ENCODE measurements around the gene SGTA. TPM values are rescaled to one million over a fixed set of nuclear protein-coding genes. Genes with fewer than 3 reads are reported as not detected.

Gene SGTA
- total and polyA plus RNA-seq, 2 experiments from 2014 or later: 71.6 to 102 TPM

GRCh38 chr19:2777952-2778683, 5.0 kb downstream of the SGTA start:
- H3K36me3 Mint-ChIP-seq (ENCODE audit: low read depth): peaks cover 27% of the 10 kb centered on the region
- Histone ChIP-seq H3K9me2 (ENCODE audit: insufficient read depth) (no peaks in the 10 kb centered on the region), H3K36me3 (ENCODE audit: insufficient read depth) (no peaks in the 10 kb centered on the region), H3K79me2 (replicated peaks; ENCODE audit: insufficient read depth) (peaks cover 92% of the 10 kb centered on the region), H3K27ac (ENCODE audit: low read depth) (no peak overlapping the region), H4K20me1 (replicated peaks; ENCODE audit: insufficient read depth) (peaks cover 77% of the 10 kb centered on the region), H2AFZ (no peak overlapping the region), H3K27me3 (ENCODE audit: insufficient read depth) (no peaks in the 10 kb centered on the region), H3K4me2 (no peak overlapping the region), H3K4me1 (ENCODE audit: insufficient read depth) (peaks cover 7% of the 10 kb centered on the region; the same call in 1 of the 2 replicates), H3F3A (replicated peaks; ENCODE audit: low read depth) (no peaks in the 10 kb centered on the region), H3K4me3 (no peak overlapping the region)
- TF ChIP-seq POLR2AphosphoS5 (IDR thresholded peaks at IDR 0.05; ENCODE audit: low read depth) (no peak), JUNB (IDR thresholded peaks at IDR 0.05; ENCODE audit: unreplicated experiment) (no peak), EZH2phosphoT487 (IDR thresholded peaks at IDR 0.05; ENCODE audit: unreplicated experiment) (no peak), ETS1 (IDR thresholded peaks at IDR 0.05) (no peak), EZH2 (IDR thresholded peaks at IDR 0.05; ENCODE audit: low read depth, unreplicated experiment) (no peak), CTCF (conservative IDR thresholded peaks at IDR 0.05; ENCODE audit: low read depth in 2 of 2) (no peak), REST (IDR thresholded peaks at IDR 0.05; ENCODE audit: unreplicated experiment) (no peak), ZNF114 (CRISPR knock-in tag; IDR thresholded peaks at IDR 0.05) (no peak), CREB1 (CRISPR knock-in tag; IDR thresholded peaks at IDR 0.05; ENCODE audit: low read depth) (no peak), ZNF331 (CRISPR knock-in tag; IDR thresholded peaks at IDR 0.05; ENCODE audit: low read depth) (no peak), NANOG (IDR thresholded peaks at IDR 0.05; ENCODE audit: borderline replicate concordance) (no peak), STAT1 (IDR thresholded peaks at IDR 0.05; ENCODE audit: unreplicated experiment) (no peak)
- TF ChIP-seq, protein P1, sequence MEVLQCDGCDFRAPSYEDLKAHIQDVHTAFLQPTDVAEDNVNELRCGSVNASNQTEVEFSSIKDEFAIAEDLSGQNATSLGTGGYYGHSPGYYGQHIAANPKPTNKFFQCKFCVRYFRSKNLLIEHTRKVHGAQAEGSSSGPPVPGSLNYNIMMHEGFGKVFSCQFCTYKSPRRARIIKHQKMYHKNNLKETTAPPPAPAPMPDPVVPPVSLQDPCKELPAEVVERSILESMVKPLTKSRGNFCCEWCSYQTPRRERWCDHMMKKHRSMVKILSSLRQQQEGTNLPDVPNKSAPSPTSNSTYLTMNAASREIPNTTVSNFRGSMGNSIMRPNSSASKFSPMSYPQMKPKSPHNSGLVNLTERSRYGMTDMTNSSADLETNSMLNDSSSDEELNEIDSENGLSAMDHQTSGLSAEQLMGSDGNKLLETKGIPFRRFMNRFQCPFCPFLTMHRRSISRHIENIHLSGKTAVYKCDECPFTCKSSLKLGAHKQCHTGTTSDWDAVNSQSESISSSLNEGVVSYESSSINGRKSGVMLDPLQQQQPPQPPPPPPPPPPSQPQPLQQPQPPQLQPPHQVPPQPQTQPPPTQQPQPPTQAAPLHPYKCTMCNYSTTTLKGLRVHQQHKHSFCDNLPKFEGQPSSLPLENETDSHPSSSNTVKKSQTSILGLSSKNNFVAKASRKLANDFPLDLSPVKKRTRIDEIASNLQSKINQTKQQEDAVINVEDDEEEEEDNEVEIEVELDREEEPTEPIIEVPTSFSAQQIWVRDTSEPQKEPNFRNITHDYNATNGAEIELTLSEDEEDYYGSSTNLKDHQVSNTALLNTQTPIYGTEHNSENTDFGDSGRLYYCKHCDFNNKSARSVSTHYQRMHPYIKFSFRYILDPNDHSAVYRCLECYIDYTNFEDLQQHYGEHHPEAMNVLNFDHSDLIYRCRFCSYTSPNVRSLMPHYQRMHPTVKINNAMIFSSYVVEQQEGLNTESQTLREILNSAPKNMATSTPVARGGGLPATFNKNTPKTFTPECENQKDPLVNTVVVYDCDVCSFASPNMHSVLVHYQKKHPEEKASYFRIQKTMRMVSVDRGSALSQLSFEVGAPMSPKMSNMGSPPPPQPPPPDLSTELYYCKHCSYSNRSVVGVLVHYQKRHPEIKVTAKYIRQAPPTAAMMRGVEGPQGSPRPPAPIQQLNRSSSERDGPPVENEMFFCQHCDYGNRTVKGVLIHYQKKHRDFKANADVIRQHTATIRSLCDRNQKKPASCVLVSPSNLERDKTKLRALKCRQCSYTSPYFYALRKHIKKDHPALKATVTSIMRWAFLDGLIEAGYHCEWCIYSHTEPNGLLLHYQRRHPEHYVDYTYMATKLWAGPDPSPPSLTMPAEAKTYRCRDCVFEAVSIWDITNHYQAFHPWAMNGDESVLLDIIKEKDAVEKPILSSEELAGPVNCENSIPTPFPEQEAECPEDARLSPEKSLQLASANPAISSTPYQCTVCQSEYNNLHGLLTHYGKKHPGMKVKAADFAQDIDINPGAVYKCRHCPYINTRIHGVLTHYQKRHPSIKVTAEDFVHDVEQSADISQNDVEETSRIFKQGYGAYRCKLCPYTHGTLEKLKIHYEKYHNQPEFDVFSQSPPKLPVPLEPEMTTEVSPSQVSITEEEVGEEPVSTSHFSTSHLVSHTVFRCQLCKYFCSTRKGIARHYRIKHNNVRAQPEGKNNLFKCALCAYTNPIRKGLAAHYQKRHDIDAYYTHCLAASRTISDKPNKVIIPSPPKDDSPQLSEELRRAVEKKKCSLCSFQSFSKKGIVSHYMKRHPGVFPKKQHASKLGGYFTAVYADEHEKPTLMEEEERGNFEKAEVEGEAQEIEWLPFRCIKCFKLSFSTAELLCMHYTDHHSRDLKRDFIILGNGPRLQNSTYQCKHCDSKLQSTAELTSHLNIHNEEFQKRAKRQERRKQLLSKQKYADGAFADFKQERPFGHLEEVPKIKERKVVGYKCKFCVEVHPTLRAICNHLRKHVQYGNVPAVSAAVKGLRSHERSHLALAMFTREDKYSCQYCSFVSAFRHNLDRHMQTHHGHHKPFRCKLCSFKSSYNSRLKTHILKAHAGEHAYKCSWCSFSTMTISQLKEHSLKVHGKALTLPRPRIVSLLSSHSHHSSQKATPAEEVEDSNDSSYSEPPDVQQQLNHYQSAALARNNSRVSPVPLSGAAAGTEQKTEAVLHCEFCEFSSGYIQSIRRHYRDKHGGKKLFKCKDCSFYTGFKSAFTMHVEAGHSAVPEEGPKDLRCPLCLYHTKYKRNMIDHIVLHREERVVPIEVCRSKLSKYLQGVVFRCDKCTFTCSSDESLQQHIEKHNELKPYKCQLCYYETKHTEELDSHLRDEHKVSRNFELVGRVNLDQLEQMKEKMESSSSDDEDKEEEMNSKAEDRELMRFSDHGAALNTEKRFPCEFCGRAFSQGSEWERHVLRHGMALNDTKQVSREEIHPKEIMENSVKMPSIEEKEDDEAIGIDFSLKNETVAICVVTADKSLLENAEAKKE (CRISPR knock-in tag; IDR thresholded peaks at IDR 0.05): no peak
- no peak for DNase-seq (ENCODE audit: low spot score)
- H3K9me3 Mint-ChIP-seq: no peaks in the 10 kb centered on the region
- ATAC-seq: no peak
- no peaks in the 10 kb centered on the region for H3K27me3 Mint-ChIP-seq (ENCODE audit: insufficient read depth, low read depth, poor library complexity)
- H3K4me1 Mint-ChIP-seq: peaks cover 10% of the 10 kb centered on the region
- no peak overlapping the region for H3K27ac Mint-ChIP-seq
- H3K4me3 Mint-ChIP-seq: no peak overlapping the region
